GM21737 (cell line): ENCODE measurements around the gene P2RY14.

Experiments
- ATAC-seq: cut with Tn5 transposase; IDR thresholded peaks from one replicate; pipeline ENCODE4 v1.9.1; 2021; ENCODE audit warnings: mild to moderate bottlenecking, moderate library complexity; ENCODE audit not compliant: unreplicated experiment

The P2RY14 gene

GRCh38 chr3:151219056-151219455 lies 59.3 kb downstream of the P2RY14 start:
- no peak for ATAC-seq

GRCh38 chr3:151218136-151218535 lies 60.2 kb downstream of the P2RY14 start:
- ATAC-seq: no peak

GRCh38 chr3:151216641-151217607 lies 61.4 kb downstream of the P2RY14 start:
- ATAC-seq: no peak

GRCh38 chr3:151214459-151214858 lies 63.9 kb downstream of the P2RY14 start:
- ATAC-seq: no peak

- no peak for ATAC-seq
These were observed 64.5 kb downstream of the P2RY14 start for GRCh38 chr3:151213881-151214280.

- ATAC-seq: no peak
These were observed 65.2 kb downstream of the P2RY14 start for GRCh38 chr3:151213151-151213550.

DNA sequence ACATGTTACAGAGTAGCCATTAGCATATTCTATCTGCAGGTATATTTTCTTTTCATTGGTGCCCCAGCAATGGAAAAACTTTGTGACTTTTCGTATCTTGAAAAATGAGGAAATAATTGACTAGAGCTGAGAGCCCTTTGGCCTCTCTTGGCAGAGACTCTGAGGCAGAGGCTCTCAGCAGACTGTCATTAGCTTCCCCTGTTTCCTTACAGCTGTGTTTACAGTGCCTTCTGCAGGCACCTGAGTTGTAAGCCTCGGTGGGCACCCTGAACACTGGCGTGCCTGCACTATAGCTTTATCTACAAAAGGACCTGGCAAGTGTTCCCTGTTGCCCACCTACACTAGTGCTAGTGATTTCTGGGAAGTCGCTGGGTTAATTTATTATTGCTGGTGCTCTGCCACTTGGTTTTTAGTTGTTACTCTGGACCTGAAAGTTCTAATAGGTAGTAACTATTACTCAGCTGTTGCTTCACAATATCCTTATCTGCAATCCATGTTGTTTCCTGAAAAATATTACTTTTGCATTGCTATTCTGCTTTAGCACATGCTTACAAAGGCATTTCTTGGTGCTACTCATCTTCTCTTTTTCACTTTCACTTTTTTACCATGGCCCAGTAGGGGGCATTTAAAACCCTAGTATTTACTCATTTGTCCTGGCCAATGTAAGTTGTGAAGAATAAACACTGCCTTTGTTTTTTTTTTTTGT lies 67.5 kb downstream of the P2RY14 start:
- peak; percentile 78 for ATAC-seq

- no peak for ATAC-seq
These were observed 68.7 kb downstream of the P2RY14 start for GRCh38 chr3:151209654-151210053.

- no peak for ATAC-seq
These were observed 72.1 kb downstream of the P2RY14 start for GRCh38 chr3:151206201-151206600.

DNA sequence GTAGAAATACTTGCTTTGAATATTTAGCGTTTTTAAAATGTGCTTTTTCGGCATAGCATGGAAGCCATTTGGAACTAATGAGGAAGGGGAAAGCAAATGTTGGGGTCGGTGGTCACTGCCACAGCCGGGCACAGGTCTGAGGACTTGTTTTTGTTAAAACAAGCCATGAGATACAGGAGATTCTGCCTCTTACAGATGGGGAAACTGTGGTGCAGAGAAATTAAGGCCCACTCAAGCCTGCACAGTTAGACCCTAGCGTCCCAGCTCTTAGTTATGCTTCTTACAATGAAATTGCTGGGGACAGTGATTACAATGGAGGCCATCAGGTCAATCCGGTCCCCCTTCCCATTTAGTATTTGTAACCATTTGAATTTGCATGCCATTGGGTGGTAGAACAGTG lies 72.9 kb downstream of the P2RY14 start:
- no peak for ATAC-seq

DNA sequence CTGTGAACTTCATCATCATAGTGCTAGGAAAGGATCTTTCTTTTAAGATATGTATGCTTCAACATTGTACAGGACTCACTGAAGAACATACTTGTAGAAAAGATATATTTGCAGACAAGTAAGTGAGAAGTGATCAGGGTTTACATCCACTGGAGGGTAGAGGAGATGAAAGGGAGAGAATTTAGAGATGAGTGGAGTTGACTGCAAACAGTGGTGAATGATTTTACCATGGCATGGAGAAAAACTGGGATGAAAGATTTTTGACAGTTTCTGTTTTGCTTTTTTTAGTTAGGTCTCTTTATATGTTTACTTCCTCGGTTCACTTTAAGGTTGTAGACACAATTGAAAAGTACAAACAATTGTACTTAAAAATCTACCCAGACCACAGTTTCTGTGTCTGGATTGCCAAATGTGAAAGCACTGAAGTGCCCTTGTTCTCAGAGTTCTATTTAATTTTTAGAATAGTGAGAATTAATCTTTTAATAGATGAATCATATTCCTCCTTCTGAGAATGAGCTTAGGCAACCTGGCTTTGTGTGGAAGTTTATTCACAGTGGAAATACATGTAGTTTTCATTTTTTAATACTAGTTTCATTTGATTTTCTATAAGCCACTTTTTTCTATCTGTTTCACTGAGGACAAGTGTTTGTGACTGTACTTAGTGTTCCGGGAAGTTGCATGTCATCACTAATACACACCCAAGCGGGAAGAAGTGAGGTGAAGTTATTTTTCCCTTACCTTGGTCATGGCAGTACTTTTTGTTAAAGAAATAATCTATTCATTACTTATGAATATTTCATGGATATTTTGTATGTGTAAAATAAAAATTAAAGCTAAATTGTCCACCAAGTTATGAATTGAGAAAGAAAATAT lies 73.6 kb downstream of the P2RY14 start:
- no peak for ATAC-seq

GRCh38 chr3:151203051-151203420 lies 75.3 kb downstream of the P2RY14 start, which contains the start of gene GPR171:
GPR171 (minus strand) TSS chr3:151203216; CDS start chr3:151199386, 3,830 bp downstream.
- peak; percentile 88 for ATAC-seq

- no peak for ATAC-seq
These were observed 77.2 kb downstream of the P2RY14 start for GRCh38 chr3:151201051-151201730.

GRCh38 chr3:151200586-151200985 lies 77.8 kb downstream of the P2RY14 start:
- ATAC-seq: no peak

DNA sequence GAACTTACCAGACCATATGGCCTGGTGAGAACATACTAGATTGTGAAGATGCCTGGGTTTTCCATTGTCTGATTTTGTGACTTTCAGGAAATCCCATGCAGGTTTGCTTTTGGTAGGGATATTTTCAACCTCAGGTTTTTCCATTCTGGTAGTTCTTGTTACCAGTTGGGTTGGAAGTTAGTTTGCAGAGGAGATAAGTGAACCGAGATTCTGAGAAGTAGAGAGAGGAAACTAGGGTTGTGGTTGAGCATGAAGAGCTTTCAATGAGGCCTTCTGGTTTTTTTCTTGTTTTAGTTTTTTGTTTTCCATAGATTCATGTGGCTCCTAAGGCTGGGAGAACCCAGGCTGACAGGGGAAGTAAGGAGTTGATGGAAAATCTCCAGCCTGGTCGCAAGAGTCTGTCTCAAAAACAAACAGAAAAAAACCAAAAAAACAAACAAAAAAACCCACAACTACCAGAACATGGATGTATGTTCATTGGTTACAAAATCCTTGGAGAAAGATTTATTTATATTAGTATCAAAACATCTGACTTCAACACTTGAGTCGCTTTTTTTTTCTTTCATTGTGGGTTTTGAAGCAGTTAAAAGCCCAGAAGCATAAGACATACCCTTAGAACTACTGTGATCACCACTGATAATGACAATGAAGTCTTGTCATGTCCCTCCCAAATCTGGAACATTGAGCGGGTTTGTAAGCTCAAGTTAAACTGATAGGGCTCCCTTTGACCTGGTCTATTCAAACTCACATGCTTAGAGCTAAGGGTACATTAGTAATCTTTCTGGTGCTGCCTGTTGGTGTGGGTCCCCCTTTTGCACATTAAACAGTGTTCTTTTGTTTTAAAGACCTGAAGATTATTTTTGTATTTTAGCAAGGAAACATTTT lies 78.5 kb downstream of the P2RY14 start:
- no peak for ATAC-seq

DNA sequence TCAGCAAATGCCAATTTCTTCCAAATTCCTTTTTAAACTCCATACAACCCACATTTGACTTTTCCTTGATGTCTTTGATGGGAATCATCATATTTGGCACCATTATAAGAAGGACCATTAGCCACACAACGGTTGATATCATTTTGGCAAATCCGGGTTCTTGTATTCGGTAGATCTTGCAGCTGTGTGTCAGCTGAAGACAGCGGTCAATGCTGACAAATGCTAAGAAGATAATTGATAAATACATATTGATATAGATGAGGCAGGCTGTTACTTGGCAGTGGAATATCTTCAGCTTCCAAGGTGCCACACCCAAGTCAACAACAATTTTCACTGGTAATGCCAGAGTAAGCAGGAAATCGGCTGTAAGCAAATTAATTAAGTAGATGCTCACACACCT lies 79.5 kb downstream of the P2RY14 start:
- ATAC-seq: no peak

- no peak for ATAC-seq
These were observed 80.2 kb downstream of the P2RY14 start for GRCh38 chr3:151197981-151198767.

- no peak for ATAC-seq
These were observed 81.1 kb downstream of the P2RY14 start for GRCh38 chr3:151197228-151197627.

- ATAC-seq: no peak
These were observed 81.9 kb downstream of the P2RY14 start for GRCh38 chr3:151196434-151196833.
